HepG2 (cell line): ENCODE results near the gene GALNTL6. TPM values are rescaled to one million over a fixed set of nuclear protein-coding genes. Genes with fewer than 3 reads are reported as not detected.

ENCODE experiments used
- ATAC-seq: fragments of 200-7000 bp; cut with Tn5 transposase; 3 replicates; pipeline ENCODE4 v1.9.1; 2020; ENCODE audit warnings: mild to moderate bottlenecking, moderate library complexity
- BruUV-seq: library from RNA; stranded (reverse); fragments of 400-500 nt; replicated peaks from 2 replicates; lab custom pipeline; 2021; lab: Mats Ljungman, UMichigan
- CTCF ChIA-PET: fragments of 300-600 bp; formaldehyde crosslinking; extraction: SDS; loops from one replicate; lab custom pipeline; 2021; ENCODE audit warnings: low total read pairs, inconsistent platforms, low intra/inter-chr PET ratio; lab: Yijun Ruan, JAX
- POLR2A ChIA-PET: fragments of 350-600 bp; sonication (Branson Sonifier 250); formaldehyde crosslinking; loops from one replicate; lab custom pipeline; 2020; ENCODE audit warnings: antibody characterized with exemption, inconsistent platforms; lab: Yijun Ruan, JAX
- DNase-seq: peaks from one replicate; pipeline ENCODE4 v3.0.0-alpha.2; 2015; ENCODE audit warnings: low spot score
- FAIRE-seq: peaks from 3 replicates; lab custom pipeline; 2011; peaks lifted over from hg19 to GRCh38; lab: Jason Lieb, UNC
- H2AFZ ChIP-seq: one replicate; pipeline ENCODE4 v1.6.1; 2011; ENCODE audit warnings: low read length, inconsistent platforms
- H3K27ac ChIP-seq: fragments of 300-600 bp; 3 replicates; pipeline ENCODE4 v1.8.0; 2011; ENCODE audit warnings: mixed run types, mild to moderate bottlenecking, mixed read lengths, low read length, inconsistent platforms; ENCODE audit not compliant: insufficient read depth; ENCODE audit errors: extremely low read length
- H3K27me3 ChIP-seq, 2 experiments: fragments of 200-600 bp in 1 of 2; 2 replicates in 1 of 2; 3 replicates in 1 of 2; pipeline versions ENCODE4 v1.6.0 to v1.8.0; 2011; ENCODE audit warnings: low read length in 2 of 2, mild to moderate bottlenecking in 2 of 2, moderate library complexity in 2 of 2, inconsistent platforms in 1 of 2; ENCODE audit not compliant: insufficient read depth in 2 of 2, control insufficient read depth in 1 of 2
- H3K36me3 ChIP-seq, 2 experiments: fragments of 200-600 bp in 1 of 2; replicated peaks in 1 of 2; 2 replicates in 1 of 2; 3 replicates in 1 of 2; pipeline versions ENCODE4 v1.5.1 to v1.8.0; 2011; ENCODE audit warnings: low read length in 2 of 2, inconsistent platforms in 1 of 2; ENCODE audit not compliant: insufficient read depth in 2 of 2, control insufficient read depth in 1 of 2
- H3K4me1 ChIP-seq: 2 replicates; pipeline ENCODE4 v1.5.1; 2012; ENCODE audit warnings: low read length, inconsistent platforms; ENCODE audit not compliant: insufficient read depth
- H3K4me2 ChIP-seq: 2 replicates; pipeline ENCODE4 v1.6.0; 2011; ENCODE audit warnings: low read depth, low read length, inconsistent platforms
- H3K4me3 ChIP-seq, 3 experiments: fragments of 200-600 bp in 1 of 3; sonication (generic), shearing (Covaris generic) in 1 of 3; replicated peaks in 1 of 3; 2 replicates each; pipeline ENCODE4 v1.5.1; 2011 to 2016; ENCODE audit warnings: low read length in 3 of 3, inconsistent platforms in 2 of 3, low read depth in 2 of 3, mild to moderate bottlenecking in 2 of 3, control low read depth in 1 of 3, mixed read lengths in 1 of 3; ENCODE audit not compliant: insufficient read depth in 1 of 3
- H3K79me2 ChIP-seq: one replicate; pipeline ENCODE4 v1.6.1; 2011; ENCODE audit warnings: low read length, inconsistent platforms; ENCODE audit not compliant: insufficient read depth
- H3K9ac ChIP-seq: 2 replicates; pipeline ENCODE4 v1.6.0; 2011; ENCODE audit warnings: mild to moderate bottlenecking, low read depth, low read length, inconsistent platforms; ENCODE audit not compliant: insufficient read depth
- H3K9me3 ChIP-seq: 2 replicates; pipeline ENCODE4 v1.5.1; 2012; ENCODE audit warnings: mild to moderate bottlenecking, low read length
- H4K20me1 ChIP-seq: 2 replicates; pipeline ENCODE4 v1.6.0; 2011; ENCODE audit warnings: inconsistent platforms, mild to moderate bottlenecking, low read length, moderate library complexity; ENCODE audit not compliant: insufficient read depth
- ATF1 ChIP-seq: IDR thresholded peaks from 2 replicates; pipeline ENCODE4 v1.6.1; 2016; ENCODE audit warnings: mild to moderate bottlenecking, control low read depth
- ATM ChIP-seq: fragments of 450-650 bp; IDR thresholded peaks from 2 replicates; pipeline ENCODE4 v1.7.1; 2017; ENCODE audit warnings: mild to moderate bottlenecking, borderline replicate concordance
- CCDC6 ChIP-seq: sonication (generic); formaldehyde crosslinking; IDR thresholded peaks from 2 replicates; pipeline ENCODE4 v1.8.1; 2022; ENCODE audit warnings: mild to moderate bottlenecking, missing genetic modification reagents, moderate library complexity
- CEBPG ChIP-seq: IDR thresholded peaks from 2 replicates; pipeline ENCODE4 v1.6.1; 2016
- DMAP1 ChIP-seq: IDR thresholded peaks from 2 replicates; pipeline ENCODE4 v1.6.1; 2016
- FOXJ3 ChIP-seq: sonication (generic); formaldehyde crosslinking; IDR thresholded peaks from 2 replicates; pipeline ENCODE4 v1.4.0; 2020; ENCODE audit warnings: missing genetic modification reagents, mild to moderate bottlenecking, borderline replicate concordance
- FOXK2 ChIP-seq: fragments of 450-650 bp; IDR thresholded peaks from 2 replicates; pipeline ENCODE4 v1.6.1; 2016
- HNRNPUL1 ChIP-seq: fragments of 200-400 bp; formaldehyde crosslinking; IDR thresholded peaks from 2 replicates; pipeline ENCODE4 v1.6.1; 2017; ENCODE audit warnings: low read depth, mild to moderate bottlenecking, low read length, moderate library complexity
- MTA3 ChIP-seq: sonication (generic); formaldehyde crosslinking; IDR thresholded peaks from 2 replicates; pipeline ENCODE4 v1.4.0; 2020; ENCODE audit warnings: missing genetic modification reagents
- PCBP2 ChIP-seq: fragments of 200-400 bp; formaldehyde crosslinking; optimal IDR thresholded peaks from 2 replicates; pipeline ENCODE3; 2018; ENCODE audit warnings: low read length, low read depth; ENCODE audit not compliant: poor library complexity, severe bottlenecking
- RFX1 ChIP-seq: fragments of 450-650 bp; IDR thresholded peaks from 2 replicates; pipeline ENCODE4 v1.6.1; 2017
- RNF2 ChIP-seq: fragments of 450-650 bp; conservative IDR thresholded peaks from 2 replicates; pipeline ENCODE4 v1.6.1; 2016; ENCODE audit warnings: low read depth
- ZBTB8A ChIP-seq: sonication (generic); formaldehyde crosslinking; IDR thresholded peaks from 2 replicates; pipeline ENCODE4 v1.4.0; 2020; ENCODE audit warnings: mild to moderate bottlenecking, low read depth, missing genetic modification reagents, borderline replicate concordance
- ZFYVE20 ChIP-seq: sonication (generic); formaldehyde crosslinking; IDR thresholded peaks from 2 replicates; pipeline ENCODE4 v1.8.0; 2023; ENCODE audit warnings: low read depth, mild to moderate bottlenecking, moderate library complexity, missing genetic modification reagents, borderline replicate concordance
- ZMYM2 ChIP-seq: sonication (generic); formaldehyde crosslinking; IDR thresholded peaks from 2 replicates; pipeline ENCODE4 v1.8.0; 2022; ENCODE audit warnings: mild to moderate bottlenecking, missing genetic modification reagents
- ZMYM3 ChIP-seq: sonication (generic); formaldehyde crosslinking; IDR thresholded peaks from 2 replicates; pipeline ENCODE4 v1.5.1; 2020; ENCODE audit warnings: mild to moderate bottlenecking, missing genetic modification reagents
- ZNF205 ChIP-seq: IDR thresholded peaks from 2 replicates; pipeline ENCODE4 v1.6.1; 2018; ENCODE audit warnings: missing biosample characterization, missing genetic modification reagents
- ZNF564 ChIP-seq: sonication (generic); formaldehyde crosslinking; IDR thresholded peaks from 2 replicates; pipeline ENCODE4 v1.8.1; 2023; ENCODE audit warnings: mild to moderate bottlenecking, missing genetic modification reagents
- WGBS: methylation state at CpG from one replicate; pipeline ENCODE4 v1.1.6; 2017; ENCODE audit warnings: low lambda C conversion rate; 5-methylcytosine and 5-hydroxymethylcytosine counted together
- in situ Hi-C: cut with HindIII; loops from 2 replicates; pipeline ENCODE4 v1.10.0; 2017; ENCODE audit warnings: low pct_unique_long_range_greater_than_20kb; ENCODE audit not compliant: extremely low pct_ligation_motif_present
- intact Hi-C: fragments of 100-400 bp; cut with micrococcal nuclease; formaldehyde crosslinking; loops from one replicate; pipeline ENCODE4 v1.10.0; 2022; ENCODE audit not compliant: unreplicated experiment
- polyA plus RNA-seq, 8 experiments: library from polyadenylated mRNA; depleted of rRNA in 3 of 8; stranded (reverse) in 7 of 8; unstranded in 1 of 8; fragments of >200 nt; fragmentation: Illumina TruSeq in 4 of 8; extraction: Trizol in 4 of 8; gene quantifications; 2 replicates each; pipeline versions ENCODE4 v1.2.1 to v1.2.3, GENCODE V29; 2011 to 2016; ENCODE audit warnings: low read depth in 4 of 8, missing spikeins in 1 of 8, mixed read lengths in 1 of 8; ENCODE audit not compliant: insufficient read depth in 1 of 8
- total RNA-seq, 5 experiments: library from RNA; depleted of rRNA; stranded (reverse); fragments of >200 nt; fragmentation: Illumina TruSeq; extraction: Trizol; gene quantifications; 2 replicates each; pipeline ENCODE4 v1.2.3, GENCODE V29; 2016; ENCODE audit warnings: low read depth in 1 of 5
- TF ChIP-seq, protein P1 (sequence below): sonication (generic); formaldehyde crosslinking; IDR thresholded peaks from 2 replicates; pipeline ENCODE4 v1.5.0; 2020; ENCODE audit warnings: mild to moderate bottlenecking, low read depth, missing genetic modification reagents, borderline replicate concordance

Gene GALNTL6
- total and polyA plus RNA-seq, 2 of the 13 experiments (the other 11 are each of a cell fraction or from before 2014, with no cell fraction given): not detected

DNA sequence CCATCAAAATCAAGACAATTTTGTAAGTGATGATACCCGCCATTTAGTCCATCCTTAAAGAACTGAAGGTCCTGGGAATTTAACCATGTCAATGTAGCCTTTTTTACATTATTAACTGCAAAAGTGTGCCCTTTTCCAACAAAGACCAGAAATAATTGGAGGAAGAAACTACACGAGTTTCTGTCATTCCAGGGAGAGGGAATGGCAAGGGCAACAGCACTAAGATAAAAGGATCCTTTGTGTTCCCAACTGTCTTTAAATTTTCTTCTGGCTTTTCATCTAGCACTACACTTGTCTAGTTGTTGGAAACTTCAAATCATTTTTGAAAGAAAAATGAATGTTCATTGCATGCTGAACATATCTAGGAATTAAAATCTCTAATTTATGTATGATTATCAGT, 286.2 kb downstream of the GALNTL6 start:
- Histone ChIP-seq H3K79me2 (no peaks in the 10 kb centered on the region), H3K4me3 (no peak overlapping the region), H3K9me3 (no peaks in the 10 kb centered on the region), H3K9ac (no peak overlapping the region), H3K36me3 (no peaks in the 10 kb centered on the region), H4K20me1 (no peaks in the 10 kb centered on the region), H3K27ac (no peak overlapping the region), H2AFZ (no peak overlapping the region), H3K4me2 (no peak overlapping the region), H3K4me1 (no peaks in the 10 kb centered on the region), H3K27me3 (no peaks in the 10 kb centered on the region)
- TF ChIP-seq FOXJ3 (CRISPR knock-in tag): no peak
- no peak for TF ChIP-seq ZNF205 (CRISPR knock-in tag)
- no peak for TF ChIP-seq FOXK2
- no peak for TF ChIP-seq ZFYVE20 (CRISPR knock-in tag)
- TF ChIP-seq ATF1 (CRISPR knock-in tag): no peak
- no peak for TF ChIP-seq CCDC6 (CRISPR knock-in tag)
- no peak for TF ChIP-seq DMAP1 (CRISPR knock-in tag)
- no peak for TF ChIP-seq HNRNPUL1
- no peak for TF ChIP-seq MTA3
- TF ChIP-seq, protein P1, sequence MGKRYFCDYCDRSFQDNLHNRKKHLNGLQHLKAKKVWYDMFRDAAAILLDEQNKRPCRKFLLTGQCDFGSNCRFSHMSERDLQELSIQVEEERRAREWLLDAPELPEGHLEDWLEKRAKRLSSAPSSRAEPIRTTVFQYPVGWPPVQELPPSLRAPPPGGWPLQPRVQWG (CRISPR knock-in tag): no peak
- no peak for TF ChIP-seq ZMYM3 (CRISPR knock-in tag)
- no peak for TF ChIP-seq RNF2
- TF ChIP-seq ATM: no peak
- TF ChIP-seq ZBTB8A: no peak
- no peak for TF ChIP-seq ZMYM2 (CRISPR knock-in tag)
- no peak for TF ChIP-seq RFX1
- no peak for TF ChIP-seq ZNF564 (CRISPR knock-in tag)
- no peak for TF ChIP-seq PCBP2
- no peak for TF ChIP-seq CEBPG (CRISPR knock-in tag)
- no peak for FAIRE-seq
- no TSS peak for BruUV-seq
- no peak for ATAC-seq
- intact Hi-C loops (no loop called here), in situ Hi-C loops (no loop called here)
- 2% methylated on average over 2 of the region's 2 CpGs for WGBS
- ChIA-PET POLR2A (no interaction called here), CTCF (no interaction called here)
- no peak for DNase-seq
